Liver (tissue), 9 donors: Measurements from ENCODE around the gene RPS3. TPM values are rescaled to one million over a fixed set of nuclear protein-coding genes. Genes with fewer than 3 reads are reported as not detected.
A peak's percentile ranks its signal among the peaks of the same experiment; 100 is the strongest.

Source experiments
- DNase-seq: peaks from one replicate; pipeline ENCODE4 v3.0.0-alpha.2; 2017; ENCODE audit warnings: low spot score
- H3K27ac ChIP-seq, 2 donors: one replicate each; pipeline ENCODE4 v1.7.0; 2013; ENCODE audit warnings: inconsistent platforms in 2 of 2, low read length in 2 of 2, control low read depth in 1 of 2, low read depth in 1 of 2, mild to moderate bottlenecking in 1 of 2
- H3K27me3 ChIP-seq, 4 donors: one replicate each; pipeline versions ENCODE4 v1.6.1 to v1.7.0; 2013; ENCODE audit warnings: low read length in 3 of 4, inconsistent platforms in 1 of 4, mild to moderate bottlenecking in 1 of 4, moderate library complexity in 1 of 4; ENCODE audit not compliant: control insufficient read depth in 4 of 4, insufficient read depth in 4 of 4
- H3K36me3 ChIP-seq, 4 donors: one replicate each; pipeline versions ENCODE4 v1.6.1 to v1.7.0; 2013; ENCODE audit warnings: low read length in 3 of 4, mild to moderate bottlenecking in 3 of 4, low read depth in 1 of 4, moderate library complexity in 1 of 4; ENCODE audit not compliant: control insufficient read depth in 4 of 4, insufficient read depth in 3 of 4
- H3K4me1 ChIP-seq, 4 donors: one replicate each; pipeline versions ENCODE4 v1.6.1 to v1.7.0; 2013; ENCODE audit warnings: low read length in 3 of 4, mild to moderate bottlenecking in 3 of 4, moderate library complexity in 1 of 4; ENCODE audit not compliant: control insufficient read depth in 4 of 4, insufficient read depth in 4 of 4
- H3K4me3 ChIP-seq, 3 donors: one replicate each; pipeline versions ENCODE4 v1.6.1 to v1.7.0; 2013; ENCODE audit warnings: low read length in 3 of 3, control low read depth in 1 of 3, low read depth in 1 of 3, mild to moderate bottlenecking in 1 of 3
- H3K9ac ChIP-seq, 2 donors: one replicate each; pipeline ENCODE4 v1.7.0; 2013; ENCODE audit warnings: low read length in 2 of 2, mild to moderate bottlenecking in 2 of 2, moderate library complexity in 2 of 2, control low read depth in 1 of 2, low read depth in 1 of 2
- H3K9me3 ChIP-seq, 4 donors: one replicate each; pipeline versions ENCODE4 v1.6.1 to v1.7.0; 2013; ENCODE audit warnings: low read length in 3 of 4; ENCODE audit not compliant: control insufficient read depth in 4 of 4
- EGR1 ChIP-seq, 2 donors: IDR thresholded peaks; 2 replicates each; pipeline ENCODE4 v1.6.1; 2016 to 2018; ENCODE audit warnings: antibody characterized with exemption in 2 of 2, low read depth in 2 of 2
- FOXA1 ChIP-seq: IDR thresholded peaks from 2 replicates; pipeline ENCODE4 v1.6.1; 2016; ENCODE audit warnings: antibody characterized with exemption
- FOXA2 ChIP-seq: IDR thresholded peaks from 2 replicates; pipeline ENCODE4 v1.6.1; 2016; ENCODE audit warnings: antibody characterized with exemption
- GABPA ChIP-seq, 2 donors: IDR thresholded peaks in 1 of 2; conservative IDR thresholded peaks in 1 of 2; 2 replicates each; pipeline ENCODE4 v1.6.1; 2016; ENCODE audit warnings: antibody characterized with exemption in 2 of 2, mild to moderate bottlenecking in 1 of 2, moderate library complexity in 1 of 2
- HNF4A ChIP-seq, 2 donors: conservative IDR thresholded peaks; 2 replicates each; pipeline ENCODE4 v1.6.1; 2016; ENCODE audit warnings: antibody characterized with exemption in 2 of 2, mild to moderate bottlenecking in 2 of 2
- JUND ChIP-seq, 2 donors: IDR thresholded peaks; 2 replicates each; pipeline ENCODE4 v1.6.1; 2016; ENCODE audit warnings: antibody characterized with exemption in 2 of 2
- NR2F2 ChIP-seq: IDR thresholded peaks from 2 replicates; pipeline ENCODE4 v1.6.1; 2016; ENCODE audit warnings: antibody characterized with exemption
- RAD21 ChIP-seq, 2 donors: IDR thresholded peaks; 2 replicates each; pipeline ENCODE4 v1.6.1; 2016; ENCODE audit warnings: antibody characterized with exemption in 2 of 2, mild to moderate bottlenecking in 2 of 2
- TAF1 ChIP-seq: conservative IDR thresholded peaks from 2 replicates; pipeline ENCODE4 v1.6.1; 2016; ENCODE audit warnings: antibody characterized with exemption, mild to moderate bottlenecking
- WGBS: extraction: QIAGEN DNeasy Blood & Tissue Kit; methylation state at CpG from one replicate; pipeline ENCODE4 v1.1.7; 2013; 5-methylcytosine and 5-hydroxymethylcytosine counted together
- polyA plus RNA-seq, 2 donors: library from polyadenylated mRNA; stranded (reverse) in 1 of 2; unstranded in 1 of 2; fragments of 200-250 nt in 1 of 2; fragments of >200 nt in 1 of 2; fragmentation: Nextera tagmentation in 1 of 2; extraction: Ambion mirVana in 1 of 2; gene quantifications; one replicate each; pipeline versions ENCODE4 v1.2.1 to v1.2.3, GENCODE V29; 2013 to 2015
- total RNA-seq, 2 donors: library from RNA; depleted of rRNA; stranded (reverse); fragments of >200 nt; gene quantifications; one replicate each; pipeline ENCODE4 v1.2.3, GENCODE V29; 2014
- TF ChIP-seq, protein P1 (sequence below): fragments of 150-350 bp; IDR thresholded peaks from 2 replicates; pipeline ENCODE4 v1.5.1; 2017; ENCODE audit warnings: improper control_type of control experiment, low read depth, low read length; ENCODE audit not compliant: missing input control
- TF ChIP-seq, protein P2 (sequence below): IDR thresholded peaks from 2 replicates; pipeline ENCODE4 v1.6.1; 2016; ENCODE audit warnings: antibody characterized with exemption
- TF ChIP-seq, protein P3 (sequence below): IDR thresholded peaks from 2 replicates; pipeline ENCODE4 v1.6.1; 2016; ENCODE audit warnings: antibody characterized with exemption
- TF ChIP-seq, protein P4 (sequence below): IDR thresholded peaks from 2 replicates; pipeline ENCODE4 v1.6.1; 2016; ENCODE audit warnings: antibody characterized with exemption
- donor health status: healthy.
- donor health status: healthy.
- donor health status: healthy.
- donor health status: healthy.
- donor health status: healthy.

RPS3 gene
- total and polyA plus RNA-seq, 4 donors, result 289 to 1,115 (median 492) TPM

DNA sequence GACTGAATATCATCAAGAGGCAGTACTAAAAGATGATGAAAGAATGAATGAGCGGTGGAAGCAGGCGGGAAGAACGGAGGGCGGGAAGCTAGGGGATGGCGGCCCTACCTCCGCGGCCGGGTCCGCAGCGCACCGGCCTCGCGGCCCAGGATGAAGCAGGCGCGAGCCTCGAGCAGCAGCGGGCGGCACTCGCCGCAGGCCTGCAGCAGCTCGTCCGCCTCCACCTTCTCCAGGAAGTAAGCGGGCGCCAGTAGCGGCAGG is 30.3 kb downstream of the RPS3 start:
- no peak for TF ChIP-seq RAD21 (IDR thresholded peaks at IDR 0.05)
- TF ChIP-seq FOXA1, result no peak
- TF ChIP-seq, protein P1, sequence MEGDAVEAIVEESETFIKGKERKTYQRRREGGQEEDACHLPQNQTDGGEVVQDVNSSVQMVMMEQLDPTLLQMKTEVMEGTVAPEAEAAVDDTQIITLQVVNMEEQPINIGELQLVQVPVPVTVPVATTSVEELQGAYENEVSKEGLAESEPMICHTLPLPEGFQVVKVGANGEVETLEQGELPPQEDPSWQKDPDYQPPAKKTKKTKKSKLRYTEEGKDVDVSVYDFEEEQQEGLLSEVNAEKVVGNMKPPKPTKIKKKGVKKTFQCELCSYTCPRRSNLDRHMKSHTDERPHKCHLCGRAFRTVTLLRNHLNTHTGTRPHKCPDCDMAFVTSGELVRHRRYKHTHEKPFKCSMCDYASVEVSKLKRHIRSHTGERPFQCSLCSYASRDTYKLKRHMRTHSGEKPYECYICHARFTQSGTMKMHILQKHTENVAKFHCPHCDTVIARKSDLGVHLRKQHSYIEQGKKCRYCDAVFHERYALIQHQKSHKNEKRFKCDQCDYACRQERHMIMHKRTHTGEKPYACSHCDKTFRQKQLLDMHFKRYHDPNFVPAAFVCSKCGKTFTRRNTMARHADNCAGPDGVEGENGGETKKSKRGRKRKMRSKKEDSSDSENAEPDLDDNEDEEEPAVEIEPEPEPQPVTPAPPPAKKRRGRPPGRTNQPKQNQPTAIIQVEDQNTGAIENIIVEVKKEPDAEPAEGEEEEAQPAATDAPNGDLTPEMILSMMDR, result no peak
- no peak for TF ChIP-seq GABPA (IDR thresholded peaks at IDR 0.05 in 1 of 2, conservative IDR thresholded peaks at IDR 0.05 in 1 of 2)
- TF ChIP-seq TAF1, result no peak
- no peak for TF ChIP-seq JUND (IDR thresholded peaks at IDR 0.05)
- TF ChIP-seq, protein P2, sequence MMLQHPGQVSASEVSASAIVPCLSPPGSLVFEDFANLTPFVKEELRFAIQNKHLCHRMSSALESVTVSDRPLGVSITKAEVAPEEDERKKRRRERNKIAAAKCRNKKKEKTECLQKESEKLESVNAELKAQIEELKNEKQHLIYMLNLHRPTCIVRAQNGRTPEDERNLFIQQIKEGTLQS, result no peak
- Histone ChIP-seq H3K9ac (no peak overlapping the region), H3K27ac (no peak overlapping the region), H3K4me1 (peaks cover 4 to 18% (median 6%) of the 10 kb centered on the region in 4 donors), H3K9me3 (peaks cover 0 to 5% (median 1%) of the 10 kb centered on the region in 4 donors), H3K36me3 (no peaks in the 10 kb centered on the region), H3K27me3 (peaks cover 0 to 11% (median 5%) of the 10 kb centered on the region in 4 donors), H3K4me3 (peak overlapping the region in 1 of 3 donors; percentile 36)
- DNase-seq, result no peak
- 26% methylated on average over 25 of the region's 25 CpGs for WGBS

DNA sequence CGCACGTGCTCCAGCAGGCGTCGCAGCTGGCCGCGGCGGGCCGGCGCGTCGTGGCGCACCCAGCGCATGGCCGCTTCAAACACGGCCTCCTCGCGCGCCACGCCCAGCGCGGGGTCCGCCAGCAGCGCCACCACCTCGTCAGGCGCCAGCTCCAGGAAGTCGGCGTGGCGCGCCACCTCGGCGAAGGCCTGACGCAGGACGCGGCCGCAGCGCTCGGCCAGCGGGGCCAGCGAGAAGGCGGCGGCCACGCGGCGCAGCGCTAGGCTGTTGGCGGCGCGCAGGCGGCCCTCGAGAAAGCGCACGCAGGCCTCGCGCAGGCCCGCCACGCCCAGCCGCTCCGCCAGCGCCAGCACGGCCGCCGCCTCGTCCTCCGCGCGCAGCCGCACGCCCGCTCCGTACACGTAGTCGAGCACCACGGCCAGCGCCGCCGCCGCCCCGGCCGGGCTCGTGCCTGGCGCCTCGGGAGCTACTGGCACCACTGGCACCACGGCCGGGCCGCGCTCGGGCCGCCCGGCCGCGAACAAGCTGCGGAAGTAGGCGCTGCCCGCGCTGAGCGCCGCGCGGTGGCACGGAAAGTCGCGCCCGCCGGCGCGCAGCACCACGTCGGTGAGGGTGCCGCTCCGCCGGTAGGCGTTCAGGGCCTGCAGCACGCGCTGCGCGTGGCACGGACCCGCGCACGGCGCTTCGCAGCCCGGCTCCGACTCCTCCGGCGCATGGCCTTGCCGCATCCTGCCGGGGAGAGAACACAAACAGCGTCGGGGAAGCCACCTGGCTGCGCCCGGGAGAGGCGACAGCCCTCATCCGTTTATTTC is 30.8 kb downstream of the RPS3 start:
- peaks cover 0 to 5% (median 1%) of the 10 kb centered on the region in 4 donors for H3K9me3 ChIP-seq
- TF ChIP-seq FOXA1, result no peak
- no peak for TF ChIP-seq TAF1
- no peak for TF ChIP-seq JUND (IDR thresholded peaks at IDR 0.05)
- TF ChIP-seq EGR1 (IDR thresholded peaks at IDR 0.05; ENCODE audit: low read depth in 2 of 2), result no peak
- TF ChIP-seq, protein P3, sequence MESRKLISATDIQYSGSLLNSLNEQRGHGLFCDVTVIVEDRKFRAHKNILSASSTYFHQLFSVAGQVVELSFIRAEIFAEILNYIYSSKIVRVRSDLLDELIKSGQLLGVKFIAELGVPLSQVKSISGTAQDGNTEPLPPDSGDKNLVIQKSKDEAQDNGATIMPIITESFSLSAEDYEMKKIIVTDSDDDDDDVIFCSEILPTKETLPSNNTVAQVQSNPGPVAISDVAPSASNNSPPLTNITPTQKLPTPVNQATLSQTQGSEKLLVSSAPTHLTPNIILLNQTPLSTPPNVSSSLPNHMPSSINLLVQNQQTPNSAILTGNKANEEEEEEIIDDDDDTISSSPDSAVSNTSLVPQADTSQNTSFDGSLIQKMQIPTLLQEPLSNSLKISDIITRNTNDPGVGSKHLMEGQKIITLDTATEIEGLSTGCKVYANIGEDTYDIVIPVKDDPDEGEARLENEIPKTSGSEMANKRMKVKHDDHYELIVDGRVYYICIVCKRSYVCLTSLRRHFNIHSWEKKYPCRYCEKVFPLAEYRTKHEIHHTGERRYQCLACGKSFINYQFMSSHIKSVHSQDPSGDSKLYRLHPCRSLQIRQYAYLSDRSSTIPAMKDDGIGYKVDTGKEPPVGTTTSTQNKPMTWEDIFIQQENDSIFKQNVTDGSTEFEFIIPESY, result no peak
- TF ChIP-seq, protein P4, sequence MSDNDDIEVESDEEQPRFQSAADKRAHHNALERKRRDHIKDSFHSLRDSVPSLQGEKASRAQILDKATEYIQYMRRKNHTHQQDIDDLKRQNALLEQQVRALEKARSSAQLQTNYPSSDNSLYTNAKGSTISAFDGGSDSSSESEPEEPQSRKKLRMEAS, result no peak
- no peak for TF ChIP-seq NR2F2
- TF ChIP-seq FOXA2, result no peak
- TF ChIP-seq RAD21 (IDR thresholded peaks at IDR 0.05), result no peak
- no peak for TF ChIP-seq HNF4A (conservative IDR thresholded peaks at IDR 0.05)
- peaks cover 4 to 18% (median 6%) of the 10 kb centered on the region in 4 donors for H3K4me1 ChIP-seq
- no peak overlapping the region for H3K27ac ChIP-seq
- no peaks in the 10 kb centered on the region for H3K36me3 ChIP-seq
- peak; percentile 68 for DNase-seq
- H3K27me3 ChIP-seq, result peaks cover 0 to 11% (median 5%) of the 10 kb centered on the region in 4 donors
- 5% methylated on average over 134 of the region's 134 CpGs for WGBS
- no peak overlapping the region for H3K9ac ChIP-seq
- peak overlapping the region in 2 of 3 donors; percentile 36 to 40 for H3K4me3 ChIP-seq
